Lower leg skin (tissue), 3 donors: Measurements from ENCODE around the gene GALNT2.

ENCODE experiments used
- POLR2A ChIP-seq, 2 donors: fragments of 450-650 bp; IDR thresholded peaks; one replicate each; pipeline ENCODE4 v1.6.1; 2016 to 2017; ENCODE audit warnings: antibody characterized with exemption in 2 of 2, mild to moderate bottlenecking in 1 of 2, moderate library complexity in 1 of 2
- TF ChIP-seq, protein P1 (sequence below), 3 donors: fragments of 450-650 bp; IDR thresholded peaks; one replicate each; pipeline ENCODE4 v1.5.1; 2016; ENCODE audit warnings: antibody characterized with exemption in 3 of 3, mild to moderate bottlenecking in 3 of 3, moderate library complexity in 2 of 3

GRCh38 chr1:230031131-230031530, 35.9 kb upstream of the GALNT2 start:
- no peak for TF ChIP-seq POLR2A (IDR thresholded peaks at IDR 0.05)
- TF ChIP-seq, protein P1, sequence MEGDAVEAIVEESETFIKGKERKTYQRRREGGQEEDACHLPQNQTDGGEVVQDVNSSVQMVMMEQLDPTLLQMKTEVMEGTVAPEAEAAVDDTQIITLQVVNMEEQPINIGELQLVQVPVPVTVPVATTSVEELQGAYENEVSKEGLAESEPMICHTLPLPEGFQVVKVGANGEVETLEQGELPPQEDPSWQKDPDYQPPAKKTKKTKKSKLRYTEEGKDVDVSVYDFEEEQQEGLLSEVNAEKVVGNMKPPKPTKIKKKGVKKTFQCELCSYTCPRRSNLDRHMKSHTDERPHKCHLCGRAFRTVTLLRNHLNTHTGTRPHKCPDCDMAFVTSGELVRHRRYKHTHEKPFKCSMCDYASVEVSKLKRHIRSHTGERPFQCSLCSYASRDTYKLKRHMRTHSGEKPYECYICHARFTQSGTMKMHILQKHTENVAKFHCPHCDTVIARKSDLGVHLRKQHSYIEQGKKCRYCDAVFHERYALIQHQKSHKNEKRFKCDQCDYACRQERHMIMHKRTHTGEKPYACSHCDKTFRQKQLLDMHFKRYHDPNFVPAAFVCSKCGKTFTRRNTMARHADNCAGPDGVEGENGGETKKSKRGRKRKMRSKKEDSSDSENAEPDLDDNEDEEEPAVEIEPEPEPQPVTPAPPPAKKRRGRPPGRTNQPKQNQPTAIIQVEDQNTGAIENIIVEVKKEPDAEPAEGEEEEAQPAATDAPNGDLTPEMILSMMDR (IDR thresholded peaks at IDR 0.05), result no peak
